Activated CD4-positive, alpha-beta T cell treated with anti-CD3 and anti-CD28 coated beads, Interleukin-2, amount 10 ng/mL, durations not matched to agents 7 days and 5 days (primary cell): ENCODE data around the gene C1orf56. TPM values are rescaled to one million over a fixed set of nuclear protein-coding genes. Genes with fewer than 3 reads are reported as not detected.

Source experiments
- CTCF ChIA-PET: fragments of 350-600 bp; sonication (Branson Sonifier 250); formaldehyde crosslinking; loops from one replicate; lab custom pipeline; 2021; ENCODE audit warnings: antibody characterized with exemption; lab: Charles Lee
- POLR2A ChIA-PET: fragments of 350-600 bp; sonication (Branson Sonifier 250); formaldehyde crosslinking; loops from one replicate; lab custom pipeline; 2021; ENCODE audit warnings: antibody characterized with exemption; lab: Charles Lee
- DNase-seq: peaks from one replicate; pipeline ENCODE4 v3.0.0-alpha.2; 2020
- H3K27ac Mint-ChIP-seq: one replicate; pipeline ENCODE4 v1.8.0; 2021; ENCODE audit warnings: mild to moderate bottlenecking, moderate library complexity, mixed read lengths
- H3K27me3 Mint-ChIP-seq: one replicate; pipeline ENCODE4 v1.8.0; 2021; ENCODE audit warnings: mixed read lengths
- H3K36me3 Mint-ChIP-seq: one replicate; pipeline ENCODE4 v1.8.0; 2021; ENCODE audit warnings: low read depth, mixed read lengths
- H3K4me1 Mint-ChIP-seq: one replicate; pipeline ENCODE4 v1.8.0; 2021; ENCODE audit warnings: mixed read lengths
- H3K4me3 Mint-ChIP-seq: one replicate; pipeline ENCODE4 v1.8.0; 2021; ENCODE audit warnings: mild to moderate bottlenecking, moderate library complexity, mixed read lengths
- H3K9me3 Mint-ChIP-seq: one replicate; pipeline ENCODE4 v1.8.0; 2021; ENCODE audit warnings: mixed read lengths
- total RNA-seq, 2 experiments: library from RNA; stranded (reverse); gene quantifications; one replicate each; pipeline ENCODE4 v1.2.3, GENCODE V29; 2021

The C1orf56 gene
- total RNA-seq, 2 experiments from 2014 or later, result 0.62 to 1.3 TPM

GRCh38 chr1:151035167-151035566 lies 12.4 kb upstream of the C1orf56 start:
- H3K27ac Mint-ChIP-seq, result no peak overlapping the region
- CTCF ChIA-PET, result interaction anchor here (1.1 to 1.3 kb wide), 3 partner anchors 9 to 39 kb away, joined by 3 to 5 read pairs (median 4); partner anchors contain the start of gene C1orf56
- no peaks in the 10 kb centered on the region for H3K27me3 Mint-ChIP-seq

GRCh38 chr1:151036356-151036755 lies 11.2 kb upstream of the C1orf56 start, which contains the start of gene BNIPL:
Gene BNIPL, plus strand, starts transcription at chr1:151036586. Its CDS starts 140 bp downstream, at chr1:151036726.
- Mint-ChIP-seq H3K4me1 (peaks cover 6% of the 10 kb centered on the region), H3K4me3 (no peak within 1 kb of the TSS), H3K27ac (no peak within 1 kb of the TSS), H3K27me3 (no peaks in the 10 kb centered on the region), H3K36me3 (peaks cover 19% of the 10 kb centered on the region), H3K9me3 (no peaks in the 10 kb centered on the region)
- CTCF ChIA-PET, result interaction anchor here (1.1 to 1.3 kb wide), 2 partner anchors 8 to 11 kb away, joined by 4 to 5 read pairs; partner anchors contain the start of gene C1orf56
- no peak for DNase-seq
- POLR2A ChIA-PET, result no interaction called here

More at GRCh38 chr1:151035167-151035566, 12.4 kb upstream of the C1orf56 start:
- POLR2A ChIA-PET, result no interaction called here
- Mint-ChIP-seq H3K4me3 (no peak overlapping the region), H3K9me3 (no peaks in the 10 kb centered on the region), H3K4me1 (peaks cover 6% of the 10 kb centered on the region), H3K36me3 (peaks cover 22% of the 10 kb centered on the region)
- DNase-seq, result no peak

DNA sequence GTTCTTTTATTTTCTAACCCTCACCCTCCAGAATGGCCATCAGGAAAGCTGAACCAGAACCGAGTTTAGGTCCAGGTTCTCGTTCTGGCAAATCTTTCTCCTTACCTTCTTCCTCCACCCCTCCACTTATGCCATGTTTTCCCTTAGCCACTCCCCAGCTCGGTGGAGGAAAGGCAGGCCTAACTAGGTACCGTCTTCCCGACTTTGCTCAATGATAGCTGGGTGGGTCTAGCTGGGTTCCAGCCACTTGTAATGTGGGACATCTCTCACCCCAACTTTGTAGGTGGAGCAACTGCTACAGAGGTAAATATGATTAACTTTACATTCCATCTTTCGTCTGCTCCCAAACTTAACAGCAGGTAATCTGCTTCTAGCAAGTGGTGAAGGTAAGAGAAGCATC lies 10.5 kb upstream of the C1orf56 start:
- H3K27ac Mint-ChIP-seq, result no peak overlapping the region
- POLR2A ChIA-PET, result interaction anchor here (0.5 kb wide), 1 partner anchor 48 kb away, joined by 5 read pairs; no protein-coding TSS in a partner anchor

GRCh38 chr1:151039521-151039920 lies 8.0 kb upstream of the C1orf56 start:
- H3K4me3 Mint-ChIP-seq, result no peak overlapping the region
- no peaks in the 10 kb centered on the region for H3K9me3 Mint-ChIP-seq
- POLR2A ChIA-PET, result no interaction called here
- H3K36me3 Mint-ChIP-seq, result peaks cover 9% of the 10 kb centered on the region
- no peaks in the 10 kb centered on the region for H3K27me3 Mint-ChIP-seq
- no peak for DNase-seq
- peaks cover 15% of the 10 kb centered on the region for H3K4me1 Mint-ChIP-seq
- no peak overlapping the region for H3K27ac Mint-ChIP-seq
- CTCF ChIA-PET, result interaction anchor here (0.6 to 1.5 kb wide), 5 partner anchors 9 to 117 kb away, joined by 3 to 6 read pairs (median 4); partner anchors contain the start of genes C1orf56, CDC42SE1, MLLT11 and TNFAIP8L2

More for the DNA sequence above, 10.5 kb upstream of the C1orf56 start:
- peaks cover 6% of the 10 kb centered on the region for H3K4me1 Mint-ChIP-seq
- peaks cover 17% of the 10 kb centered on the region for H3K36me3 Mint-ChIP-seq
- no peaks in the 10 kb centered on the region for H3K9me3 Mint-ChIP-seq
- DNase-seq, result no peak
- no peak overlapping the region for H3K4me3 Mint-ChIP-seq
- no peaks in the 10 kb centered on the region for H3K27me3 Mint-ChIP-seq
- CTCF ChIA-PET, result interaction anchor here (0.6 to 1.0 kb wide), 2 partner anchors 11 to 63 kb away, joined by 3 to 4 read pairs; partner anchors contain the start of gene C1orf56

GRCh38 chr1:151043163-151043562 lies 4.4 kb upstream of the C1orf56 start:
- H3K27ac Mint-ChIP-seq, result no peak overlapping the region
- CTCF ChIA-PET, result interaction anchor here (0.5 to 1.2 kb wide), 7 partner anchors 13 to 241 kb away, joined by 3 to 7 read pairs (median 3); partner anchors contain the start of genes CDC42SE1, GABPB2 and MLLT11
- POLR2A ChIA-PET, result interaction anchor here (0.5 kb wide), 1 partner anchor 227 kb away, joined by 3 read pairs; no protein-coding TSS in a partner anchor
- peaks cover 28% of the 10 kb centered on the region for H3K4me1 Mint-ChIP-seq
- H3K4me3 Mint-ChIP-seq, result no peak overlapping the region
- no peaks in the 10 kb centered on the region for H3K9me3 Mint-ChIP-seq
- peak; percentile 18 for DNase-seq
- H3K36me3 Mint-ChIP-seq, result peaks cover 1% of the 10 kb centered on the region
- H3K27me3 Mint-ChIP-seq, result no peaks in the 10 kb centered on the region

DNA sequence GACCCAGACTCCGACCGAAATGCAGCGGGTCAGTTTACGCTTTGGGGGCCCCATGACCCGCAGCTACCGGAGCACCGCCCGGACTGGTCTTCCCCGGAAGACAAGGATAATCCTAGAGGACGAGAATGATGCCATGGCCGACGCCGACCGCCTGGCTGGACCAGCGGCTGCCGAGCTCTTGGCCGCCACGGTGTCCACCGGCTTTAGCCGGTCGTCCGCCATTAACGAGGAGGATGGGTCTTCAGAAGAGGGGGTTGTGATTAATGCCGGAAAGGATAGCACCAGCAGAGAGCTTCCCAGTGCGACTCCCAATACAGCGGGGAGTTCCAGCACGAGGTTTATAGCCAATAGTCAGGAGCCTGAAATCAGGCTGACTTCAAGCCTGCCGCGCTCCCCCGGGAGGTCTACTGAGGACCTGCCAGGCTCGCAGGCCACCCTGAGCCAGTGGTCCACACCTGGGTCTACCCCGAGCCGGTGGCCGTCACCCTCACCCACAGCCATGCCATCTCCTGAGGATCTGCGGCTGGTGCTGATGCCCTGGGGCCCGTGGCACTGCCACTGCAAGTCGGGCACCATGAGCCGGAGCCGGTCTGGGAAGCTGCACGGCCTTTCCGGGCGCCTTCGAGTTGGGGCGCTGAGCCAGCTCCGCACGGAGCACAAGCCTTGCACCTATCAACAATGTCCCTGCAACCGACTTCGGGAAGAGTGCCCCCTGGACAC lies 534 bp downstream of the C1orf56 start:
- Mint-ChIP-seq H3K4me1 (peaks cover 56% of the 10 kb centered on the region), H3K27ac (peak overlapping the region; percentile 84), H3K4me3 (peak overlapping the region; percentile 80), H3K27me3 (no peaks in the 10 kb centered on the region), H3K9me3 (no peaks in the 10 kb centered on the region), H3K36me3 (peaks cover 23% of the 10 kb centered on the region)
- CTCF ChIA-PET, result interaction anchor here (0.9 to 2.2 kb wide), 11 partner anchors 9 to 94 kb away, joined by 3 to 13 read pairs (median 3); partner anchors contain the start of genes BNIPL, CDC42SE1, GABPB2 and MLLT11
- POLR2A ChIA-PET, result no interaction called here
- DNase-seq, result peak; percentile 63

DNA sequence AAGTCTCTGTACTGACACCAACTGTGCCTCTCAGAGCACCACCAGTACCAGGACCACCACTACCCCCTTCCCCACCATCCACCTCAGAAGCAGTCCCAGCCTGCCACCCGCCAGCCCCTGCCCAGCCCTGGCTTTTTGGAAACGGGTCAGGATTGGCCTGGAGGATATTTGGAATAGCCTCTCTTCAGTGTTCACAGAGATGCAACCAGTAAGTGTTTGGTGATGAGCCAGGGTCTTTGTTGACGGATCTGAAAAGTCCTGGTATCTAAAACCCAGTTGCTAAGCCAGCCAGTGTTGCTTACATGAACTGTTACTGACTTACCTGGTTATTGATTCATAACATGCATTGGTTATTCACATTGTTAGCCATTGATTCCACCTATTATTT lies 1.1 kb downstream of the C1orf56 start:
- no peaks in the 10 kb centered on the region for H3K9me3 Mint-ChIP-seq
- peaks cover 53% of the 10 kb centered on the region for H3K4me1 Mint-ChIP-seq
- POLR2A ChIA-PET, result interaction anchor here (0.6 kb wide), 1 partner anchor 123 kb away, joined by 4 read pairs; no protein-coding TSS in a partner anchor
- CTCF ChIA-PET, result interaction anchor here (1.3 to 2.2 kb wide), 6 partner anchors 9 to 39 kb away, joined by 3 to 13 read pairs (median 3); partner anchors contain the start of genes GABPB2 and MLLT11
- DNase-seq, result no peak
- H3K36me3 Mint-ChIP-seq, result peaks cover 29% of the 10 kb centered on the region
- no peaks in the 10 kb centered on the region for H3K27me3 Mint-ChIP-seq
- H3K4me3 Mint-ChIP-seq, result peak overlapping the region; percentile 80
- H3K27ac Mint-ChIP-seq, result peak overlapping the region; percentile 84

DNA sequence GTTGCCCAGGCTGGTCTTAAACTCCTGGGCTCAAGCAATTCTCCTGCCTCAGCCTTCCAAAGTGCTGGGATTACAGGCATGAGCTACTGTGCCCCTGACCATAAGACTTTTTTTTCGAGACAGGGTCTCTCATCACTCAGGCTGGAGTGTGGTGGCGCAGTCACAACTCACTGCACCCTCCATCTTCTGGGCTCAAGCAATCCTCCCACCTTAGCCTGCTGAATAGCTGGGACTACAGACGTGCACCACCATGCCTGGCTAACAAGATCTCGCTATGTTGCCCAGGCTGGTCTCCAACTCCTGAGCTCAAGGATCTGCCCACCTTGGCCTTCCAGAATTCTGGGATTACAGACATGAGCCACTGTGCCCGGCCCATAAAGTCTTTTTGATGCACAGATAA lies 1.9 kb downstream of the C1orf56 start:
- Mint-ChIP-seq H3K27ac (peak overlapping the region; percentile 71), H3K36me3 (peaks cover 34% of the 10 kb centered on the region), H3K9me3 (no peaks in the 10 kb centered on the region), H3K27me3 (no peaks in the 10 kb centered on the region), H3K4me3 (no peak overlapping the region), H3K4me1 (peaks cover 58% of the 10 kb centered on the region)
- no peak for DNase-seq
- ChIA-PET POLR2A (interaction anchor here (0.7 kb wide), 1 partner anchor 262 kb away, joined by 12 read pairs; no protein-coding TSS in a partner anchor), CTCF (interaction anchor here (0.7 to 2.6 kb wide), 5 partner anchors 8 to 25 kb away, joined by 4 to 13 read pairs (median 6); partner anchors contain the start of genes CDC42SE1 and MLLT11)

- H3K27me3 Mint-ChIP-seq, result no peaks in the 10 kb centered on the region
- no peaks in the 10 kb centered on the region for H3K9me3 Mint-ChIP-seq
- CTCF ChIA-PET, result interaction anchor here (1.1 to 2.6 kb wide), 5 partner anchors 7 to 24 kb away, joined by 4 to 13 read pairs (median 6); partner anchors contain the start of genes CDC42SE1, GABPB2 and MLLT11
- H3K4me1 Mint-ChIP-seq, result peaks cover 66% of the 10 kb centered on the region
- peaks cover 42% of the 10 kb centered on the region for H3K36me3 Mint-ChIP-seq
- no peak for DNase-seq
- POLR2A ChIA-PET, result interaction anchor here (0.7 kb wide), 1 partner anchor 262 kb away, joined by 12 read pairs; no protein-coding TSS in a partner anchor
- no peak overlapping the region for H3K27ac Mint-ChIP-seq
- no peak overlapping the region for H3K4me3 Mint-ChIP-seq
These were observed 2.6 kb downstream of the C1orf56 start for GRCh38 chr1:151050051-151050688.

DNA sequence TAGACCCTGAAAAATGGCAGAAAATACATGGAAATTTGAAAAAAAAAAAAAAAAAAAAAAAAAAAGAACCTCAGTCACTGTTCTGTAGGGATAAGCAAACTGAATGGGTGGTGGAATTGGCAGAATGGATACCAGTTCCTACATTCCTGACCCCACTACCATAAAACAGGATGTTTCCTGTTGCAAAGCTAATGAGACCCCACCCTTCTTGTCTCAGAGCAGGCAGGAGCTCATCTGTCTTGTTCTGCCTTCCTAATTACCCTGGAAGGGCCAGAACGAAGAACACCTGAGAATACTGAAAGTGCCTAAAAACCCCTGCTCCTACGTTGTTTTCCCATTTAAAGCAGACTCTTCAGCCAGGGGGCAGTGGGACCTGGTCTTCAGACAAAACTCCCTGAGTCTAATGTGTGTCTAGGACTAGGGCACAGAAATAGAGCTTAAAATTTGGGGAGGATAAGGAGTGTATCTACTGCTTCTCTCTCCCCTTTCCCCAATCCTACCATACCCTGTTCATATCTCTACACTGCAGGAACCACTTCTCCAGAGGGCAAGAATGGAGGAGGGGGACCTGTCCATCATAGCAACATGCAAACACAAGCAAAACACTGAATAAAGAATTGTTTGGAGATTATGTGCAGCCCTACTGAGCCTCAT lies 3.9 kb downstream of the C1orf56 start:
- Mint-ChIP-seq H3K4me1 (peaks cover 75% of the 10 kb centered on the region), H3K36me3 (peaks cover 55% of the 10 kb centered on the region), H3K27ac (no peak overlapping the region), H3K27me3 (no peaks in the 10 kb centered on the region), H3K4me3 (no peak overlapping the region), H3K9me3 (no peaks in the 10 kb centered on the region)
- DNase-seq, result no peak
- CTCF ChIA-PET, result interaction anchor here (1.0 to 2.6 kb wide), 5 partner anchors 9 to 69 kb away, joined by 4 to 13 read pairs (median 5); partner anchors contain the start of genes ANXA9, CDC42SE1, GABPB2 and MLLT11
- POLR2A ChIA-PET, result no interaction called here

GRCh38 chr1:151054971-151055547 lies 7.5 kb downstream of the C1orf56 start:
- ChIA-PET CTCF (interaction anchor here (1.0 to 1.5 kb wide), 4 partner anchors 12 to 30 kb away, joined by 3 to 8 read pairs (median 5); partner anchors contain the start of gene GABPB2), POLR2A (no interaction called here)
- DNase-seq, result no peak
- Mint-ChIP-seq H3K27me3 (no peaks in the 10 kb centered on the region), H3K4me1 (peaks cover 58% of the 10 kb centered on the region), H3K36me3 (peaks cover 78% of the 10 kb centered on the region), H3K9me3 (no peaks in the 10 kb centered on the region), H3K27ac (peak overlapping the region; percentile 96), H3K4me3 (peak overlapping the region; percentile 99)
